WTC11 (cell line): ENCODE data around the gene CREB3L1. TPM values are rescaled to one million over a fixed set of nuclear protein-coding genes. Genes with fewer than 3 reads are reported as not detected.

Source experiments
- ATAC-seq: fragments of 200-7000 bp; cut with Tn5 transposase; 2 replicates; pipeline ENCODE4 v1.10.0; 2021; ENCODE audit warnings: mild to moderate bottlenecking, moderate library complexity
- CTCF ChIA-PET: fragments of 300-600 bp; sonication (Branson Sonifier 250); formaldehyde crosslinking; loops from one replicate; lab custom pipeline; 2021; ENCODE audit warnings: antibody characterized with exemption; lab: Charles Lee
- POLR2A ChIA-PET: fragments of 350-600 bp; sonication (Branson Sonifier 250); formaldehyde crosslinking; loops from one replicate; lab custom pipeline; 2021; ENCODE audit warnings: antibody characterized with exemption; lab: Charles Lee
- DNase-seq: peaks from one replicate; pipeline ENCODE4 v3.0.0; 2021; ENCODE audit warnings: low spot score
- H3K27ac Mint-ChIP-seq: 2 replicates; pipeline ENCODE4 v1.8.0; 2021; ENCODE audit warnings: mixed read lengths
- H3K27me3 Mint-ChIP-seq: 2 replicates; pipeline ENCODE4 v1.8.0; 2021; ENCODE audit warnings: low read depth, mild to moderate bottlenecking, moderate library complexity, mixed read lengths
- H3K36me3 Mint-ChIP-seq: 2 replicates; pipeline ENCODE4 v1.8.0; 2021; ENCODE audit warnings: mixed read lengths
- H3K4me1 Mint-ChIP-seq: 2 replicates; pipeline ENCODE4 v1.8.0; 2022; ENCODE audit warnings: mixed read lengths
- H3K4me3 Mint-ChIP-seq: 2 replicates; pipeline ENCODE4 v1.8.0; 2021; ENCODE audit warnings: mild to moderate bottlenecking, moderate library complexity, mixed read lengths
- H3K9me3 Mint-ChIP-seq: 2 replicates; pipeline ENCODE4 v1.8.0; 2021; ENCODE audit warnings: mixed read lengths
- AR ChIP-seq: fragments of 250-450 bp; sonication (Bioruptor Pico); IDR thresholded peaks from 2 replicates; pipeline ENCODE4 v1.9.0; 2021; ENCODE audit warnings: mild to moderate bottlenecking
- ESRRA ChIP-seq: sonication (generic); formaldehyde crosslinking; IDR thresholded peaks from 2 replicates; pipeline ENCODE4 v1.8.1; 2022; ENCODE audit warnings: mild to moderate bottlenecking, missing genetic modification reagents, borderline replicate concordance
- FOXJ3 ChIP-seq: sonication (generic); formaldehyde crosslinking; IDR thresholded peaks from 2 replicates; pipeline ENCODE4 v1.9.0; 2021; ENCODE audit warnings: missing genetic modification reagents, mild to moderate bottlenecking, borderline replicate concordance
- FOXK1 ChIP-seq: sonication (generic); formaldehyde crosslinking; IDR thresholded peaks from 2 replicates; pipeline ENCODE4 v1.8.0; 2022; ENCODE audit warnings: mild to moderate bottlenecking, moderate library complexity, missing genetic modification reagents
- FOXP4 ChIP-seq: sonication (generic); formaldehyde crosslinking; IDR thresholded peaks from 2 replicates; pipeline ENCODE4 v1.8.0; 2022; ENCODE audit warnings: mild to moderate bottlenecking, missing genetic modification reagents
- GABPB1 ChIP-seq: sonication (generic); formaldehyde crosslinking; IDR thresholded peaks from 2 replicates; pipeline ENCODE4 v1.8.1; 2023; ENCODE audit warnings: mild to moderate bottlenecking, missing genetic modification reagents
- HMGA2 ChIP-seq: fragments of 250-450 bp; sonication (Bioruptor Pico); IDR thresholded peaks from 2 replicates; pipeline ENCODE4 v1.4.0; 2021; ENCODE audit warnings: mild to moderate bottlenecking, moderate library complexity
- MXD4 ChIP-seq: fragments of 250-450 bp; sonication (Bioruptor Pico); IDR thresholded peaks from 2 replicates; pipeline ENCODE4 v1.8.0; 2021; ENCODE audit warnings: mild to moderate bottlenecking, moderate library complexity, borderline replicate concordance
- NFATC4 ChIP-seq: fragments of 250-450 bp; sonication (Bioruptor Pico); IDR thresholded peaks from 2 replicates; pipeline ENCODE4 v1.9.0; 2021; ENCODE audit warnings: mild to moderate bottlenecking
- NR1H2 ChIP-seq: sonication (generic); formaldehyde crosslinking; IDR thresholded peaks from 2 replicates; pipeline ENCODE4 v1.9.0; 2021; ENCODE audit warnings: mild to moderate bottlenecking, moderate library complexity, missing genetic modification reagents
- PRRX2 ChIP-seq: fragments of 250-450 bp; sonication (Bioruptor Pico); IDR thresholded peaks from 2 replicates; pipeline ENCODE4 v1.8.0; 2021; ENCODE audit warnings: mild to moderate bottlenecking
- STAT6 ChIP-seq: sonication (generic); formaldehyde crosslinking; conservative IDR thresholded peaks from 2 replicates; pipeline ENCODE4 v1.8.1; 2023; ENCODE audit warnings: mild to moderate bottlenecking, low read depth, missing genetic modification reagents, moderate library complexity
- TP53 ChIP-seq: sonication (generic); formaldehyde crosslinking; IDR thresholded peaks from 2 replicates; pipeline ENCODE4 v1.8.1; 2023; ENCODE audit warnings: mild to moderate bottlenecking, missing genetic modification reagents
- ZBTB21 ChIP-seq: sonication (generic); formaldehyde crosslinking; IDR thresholded peaks from 2 replicates; pipeline ENCODE4 v1.8.1; 2023; ENCODE audit warnings: mild to moderate bottlenecking, missing genetic modification reagents, borderline replicate concordance
- ZNF138 ChIP-seq: sonication (generic); formaldehyde crosslinking; conservative IDR thresholded peaks from 2 replicates; pipeline ENCODE4 v1.8.1; 2022; ENCODE audit warnings: mild to moderate bottlenecking, moderate library complexity, missing genetic modification reagents
- ZSCAN18 ChIP-seq: fragments of 250-450 bp; sonication (Bioruptor Pico); IDR thresholded peaks from 2 replicates; pipeline ENCODE4 v2.1.2; 2022; ENCODE audit warnings: mild to moderate bottlenecking, moderate library complexity
- total RNA-seq: library from RNA; stranded (reverse); gene quantifications from 3 replicates; pipeline ENCODE4 v1.2.3, GENCODE V29; 2021
- TF ChIP-seq, protein P1 (sequence below): sonication (generic); formaldehyde crosslinking; IDR thresholded peaks from 2 replicates; pipeline ENCODE4 v1.8.1; 2023; ENCODE audit warnings: mild to moderate bottlenecking, missing genetic modification reagents
- TF ChIP-seq, protein P2 (sequence below): fragments of 200-600 bp; IDR thresholded peaks from 2 replicates; pipeline ENCODE4 v1.8.0; 2022; ENCODE audit warnings: antibody characterized with exemption

Gene CREB3L1
- total RNA-seq, 1 experiment from 2014 or later = 10.9 TPM

DNA sequence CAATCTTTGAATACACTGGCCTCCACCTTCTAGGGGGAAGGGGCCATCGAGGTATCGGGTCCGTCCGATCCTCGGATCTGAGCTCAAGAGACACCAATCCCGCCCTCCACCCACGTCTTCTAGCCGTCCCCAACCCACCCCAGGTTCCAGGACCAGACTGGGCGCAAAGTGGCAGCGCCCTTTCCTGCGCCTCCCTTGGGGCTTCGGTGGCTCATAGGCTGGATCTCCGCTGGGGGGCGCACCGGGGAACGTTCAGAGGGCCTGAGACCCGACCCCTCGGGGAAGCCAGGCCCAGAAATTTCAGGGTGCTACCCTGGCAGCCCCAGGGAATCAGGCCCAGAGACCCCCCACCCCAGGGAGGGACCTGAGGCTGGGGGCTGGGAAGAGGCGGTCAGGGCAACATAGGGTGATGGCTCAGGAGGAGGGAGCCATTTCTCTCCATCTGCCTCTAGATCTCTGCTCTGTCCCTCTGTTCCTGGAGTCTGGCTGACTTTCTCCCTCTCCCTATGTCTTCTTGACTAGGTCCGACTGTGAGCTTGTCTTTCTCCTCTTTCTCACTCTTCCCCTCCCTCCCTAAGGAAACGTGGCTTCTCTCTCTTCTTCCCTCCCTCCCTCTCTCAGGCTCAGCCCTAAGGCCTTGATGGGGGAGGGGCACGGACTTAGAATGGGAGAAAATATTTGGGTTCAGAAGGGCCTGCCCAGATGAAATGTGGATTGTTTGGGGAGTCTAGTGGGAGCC, 1.1 kb downstream of the CREB3L1 start (continued):
- TF ChIP-seq, protein P1, sequence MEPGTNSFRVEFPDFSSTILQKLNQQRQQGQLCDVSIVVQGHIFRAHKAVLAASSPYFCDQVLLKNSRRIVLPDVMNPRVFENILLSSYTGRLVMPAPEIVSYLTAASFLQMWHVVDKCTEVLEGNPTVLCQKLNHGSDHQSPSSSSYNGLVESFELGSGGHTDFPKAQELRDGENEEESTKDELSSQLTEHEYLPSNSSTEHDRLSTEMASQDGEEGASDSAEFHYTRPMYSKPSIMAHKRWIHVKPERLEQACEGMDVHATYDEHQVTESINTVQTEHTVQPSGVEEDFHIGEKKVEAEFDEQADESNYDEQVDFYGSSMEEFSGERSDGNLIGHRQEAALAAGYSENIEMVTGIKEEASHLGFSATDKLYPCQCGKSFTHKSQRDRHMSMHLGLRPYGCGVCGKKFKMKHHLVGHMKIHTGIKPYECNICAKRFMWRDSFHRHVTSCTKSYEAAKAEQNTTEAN = peak; percentile 43; the same call in 1 of the 2 replicates
- TF ChIP-seq, all 79 proteins: peak for 10

GRCh38 chr11:46279126-46280099, 2.0 kb downstream of the CREB3L1 start:
- no peak for TF ChIP-seq MXD4 (CRISPR knock-in tag)
- TF ChIP-seq, protein P2, sequence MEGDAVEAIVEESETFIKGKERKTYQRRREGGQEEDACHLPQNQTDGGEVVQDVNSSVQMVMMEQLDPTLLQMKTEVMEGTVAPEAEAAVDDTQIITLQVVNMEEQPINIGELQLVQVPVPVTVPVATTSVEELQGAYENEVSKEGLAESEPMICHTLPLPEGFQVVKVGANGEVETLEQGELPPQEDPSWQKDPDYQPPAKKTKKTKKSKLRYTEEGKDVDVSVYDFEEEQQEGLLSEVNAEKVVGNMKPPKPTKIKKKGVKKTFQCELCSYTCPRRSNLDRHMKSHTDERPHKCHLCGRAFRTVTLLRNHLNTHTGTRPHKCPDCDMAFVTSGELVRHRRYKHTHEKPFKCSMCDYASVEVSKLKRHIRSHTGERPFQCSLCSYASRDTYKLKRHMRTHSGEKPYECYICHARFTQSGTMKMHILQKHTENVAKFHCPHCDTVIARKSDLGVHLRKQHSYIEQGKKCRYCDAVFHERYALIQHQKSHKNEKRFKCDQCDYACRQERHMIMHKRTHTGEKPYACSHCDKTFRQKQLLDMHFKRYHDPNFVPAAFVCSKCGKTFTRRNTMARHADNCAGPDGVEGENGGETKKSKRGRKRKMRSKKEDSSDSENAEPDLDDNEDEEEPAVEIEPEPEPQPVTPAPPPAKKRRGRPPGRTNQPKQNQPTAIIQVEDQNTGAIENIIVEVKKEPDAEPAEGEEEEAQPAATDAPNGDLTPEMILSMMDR = no peak
- TF ChIP-seq HMGA2 (CRISPR knock-in tag) = no peak
- no peak for TF ChIP-seq GABPB1 (CRISPR knock-in tag)
- no peak for TF ChIP-seq STAT6 (CRISPR knock-in tag)
- no peak for TF ChIP-seq FOXJ3 (CRISPR knock-in tag)
- no peak for TF ChIP-seq ZNF138
- no peak for TF ChIP-seq ESRRA
- TF ChIP-seq ZSCAN18 (CRISPR knock-in tag) = no peak
- TF ChIP-seq NFATC4 (CRISPR knock-in tag) = no peak
- TF ChIP-seq FOXK1 = no peak
- TF ChIP-seq TP53 (CRISPR knock-in tag) = no peak
- Mint-ChIP-seq H3K27me3 (peaks cover 10% of the 10 kb centered on the region), H3K27ac (peak overlapping the region; percentile 26), H3K4me3 (peak overlapping the region; percentile 79), H3K36me3 (no peaks in the 10 kb centered on the region; the same call in 1 of the 2 replicates), H3K4me1 (peaks cover 41% of the 10 kb centered on the region), H3K9me3 (no peaks in the 10 kb centered on the region)
- DNase-seq (no peak), ATAC-seq (no peak)
- POLR2A ChIA-PET = interaction anchor here (1.1 to 4.2 kb wide), 5 partner anchors 11 to 40 kb away, joined by 3 to 67 read pairs (median 6); no protein-coding TSS in a partner anchor
- CTCF ChIA-PET = interaction anchor here (1.1 to 5.8 kb wide), 9 partner anchors 11 to 113 kb away, joined by 3 to 132 read pairs (median 32); no protein-coding TSS in a partner anchor

DNA sequence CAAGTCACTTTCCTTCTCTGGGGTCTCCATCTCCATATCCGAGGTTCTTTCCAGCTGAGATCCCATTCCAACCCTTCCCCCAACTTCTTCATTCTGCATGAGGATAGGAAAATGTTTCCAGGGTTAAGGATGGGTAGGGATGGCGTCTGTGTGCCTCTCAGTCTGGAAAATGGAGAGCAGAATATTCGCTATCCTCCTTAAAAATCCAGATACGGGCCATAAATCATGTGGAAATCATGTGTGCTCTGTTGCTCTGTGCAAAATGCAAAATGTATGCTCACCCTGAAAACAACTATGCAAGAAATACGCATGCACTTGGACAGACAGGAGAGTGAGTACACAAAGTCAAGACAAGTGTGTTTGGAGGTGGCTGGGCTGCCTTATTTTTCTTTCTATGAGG, 3.2 kb downstream of the CREB3L1 start:
- peaks cover 48% of the 10 kb centered on the region for H3K4me1 Mint-ChIP-seq
- no peaks in the 10 kb centered on the region for H3K9me3 Mint-ChIP-seq
- ChIA-PET CTCF (interaction anchor here (1.1 to 5.8 kb wide), 6 partner anchors 15 to 72 kb away, joined by 4 to 132 read pairs (median 24); no protein-coding TSS in a partner anchor), POLR2A (interaction anchor here (0.6 to 2.0 kb wide), 2 partner anchors 14 to 36 kb away, joined by 3 to 9 read pairs; no protein-coding TSS in a partner anchor)
- DNase-seq = no peak
- peak overlapping the region; percentile 22; the same call in 1 of the 2 replicates for H3K4me3 Mint-ChIP-seq
- ATAC-seq = no peak
- peaks cover 9% of the 10 kb centered on the region for H3K27me3 Mint-ChIP-seq
- no peak overlapping the region for H3K27ac Mint-ChIP-seq
- no peaks in the 10 kb centered on the region; the same call in 1 of the 2 replicates for H3K36me3 Mint-ChIP-seq
- TF ChIP-seq PRRX2 (CRISPR knock-in tag) = no peak
- no peak for TF ChIP-seq AR (CRISPR knock-in tag)
- TF ChIP-seq GABPB1 (CRISPR knock-in tag) = no peak
- no peak for TF ChIP-seq FOXP4 (CRISPR knock-in tag)
- TF ChIP-seq NR1H2 (CRISPR knock-in tag) = no peak
- TF ChIP-seq ZBTB21 (CRISPR knock-in tag) = no peak
